ENCODE measurements around the gene SHROOM2. TPM values are rescaled to one million over a fixed set of nuclear protein-coding genes. Genes with fewer than 3 reads are reported as not detected.

The SHROOM2 gene
- polyA plus RNA-seq, 1 donor (not counting 4 experiments of a cell fraction or from before 2014, with no cell fraction given) = 3.3 TPM

DNA sequence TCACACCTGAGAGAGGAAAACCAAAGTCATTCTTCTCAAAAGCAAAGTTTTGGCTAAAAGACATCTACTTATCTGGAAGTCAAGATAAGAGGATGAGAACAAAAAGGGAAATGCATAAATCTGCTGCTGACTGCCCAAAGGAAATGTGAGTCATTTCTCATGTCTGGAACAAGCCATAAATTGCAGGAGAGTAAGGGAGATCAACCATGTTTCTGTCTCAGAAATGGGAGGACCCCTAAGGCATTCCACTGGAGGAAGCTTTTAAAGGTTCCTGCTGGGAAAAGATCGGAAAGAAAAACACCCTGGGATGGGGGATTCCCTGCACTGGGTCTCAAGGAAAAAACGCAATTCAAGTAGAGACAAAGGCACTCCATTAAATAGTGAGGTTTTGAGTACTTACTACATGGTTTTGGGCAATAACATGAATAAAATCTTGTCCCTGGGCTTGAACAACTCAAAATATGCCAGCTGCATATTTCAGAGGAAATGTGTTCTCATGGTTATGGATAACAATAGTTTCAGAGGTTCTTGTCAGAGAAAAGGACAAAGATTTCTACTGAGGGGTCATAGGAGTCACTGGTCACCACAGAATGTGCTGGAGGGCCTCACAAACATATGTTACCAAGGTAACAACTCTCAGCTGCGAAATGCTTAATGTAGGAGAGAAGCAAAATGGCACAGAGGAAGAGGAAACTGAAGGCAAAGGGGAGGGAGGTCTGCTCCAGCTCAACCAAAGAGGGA is 39.9 kb upstream of the SHROOM2 start:
- no peak for FAIRE-seq
- Histone ChIP-seq H3K27ac (ENCODE audit: control insufficient read depth, insufficient read depth, low read length) (peak overlapping the region; percentile 49), H3K4me3 (ENCODE audit: control insufficient read depth in 2 of 3, extremely low read depth in 1 of 3, insufficient read depth in 2 of 3, low read depth in 1 of 3, low read length in 3 of 3) (no peak overlapping the region), H2AFZ (ENCODE audit: control insufficient read depth, low read length) (peak overlapping the region; percentile 41), H4K20me1 (ENCODE audit: control insufficient read depth, extremely low read depth, insufficient read depth, low read length) (no peaks in the 10 kb centered on the region), H3K9me3 (ENCODE audit: control insufficient read depth, low read depth, low read length) (no peaks in the 10 kb centered on the region), H3K79me2 (ENCODE audit: control insufficient read depth, insufficient read depth, low read length) (no peaks in the 10 kb centered on the region), H3K9ac (ENCODE audit: control insufficient read depth, extremely low read depth, insufficient read depth, low read length) (no peak overlapping the region), H3K27me3 (ENCODE audit: control insufficient read depth, extremely low read depth, insufficient read depth, low read length) (no peaks in the 10 kb centered on the region), H3K36me3 (ENCODE audit: control insufficient read depth in 2 of 2, extremely low read depth in 1 of 2, insufficient read depth in 2 of 2, low read length in 2 of 2) (no peaks in the 10 kb centered on the region), H3K4me2 (ENCODE audit: control insufficient read depth, extremely low read depth, insufficient read depth, low read depth, low read length) (peak overlapping the region; percentile 44), H3K9me1 (ENCODE audit: control insufficient read depth, extremely low read depth, insufficient read depth, low read length) (no peaks in the 10 kb centered on the region), H3K4me1 (ENCODE audit: control insufficient read depth, extremely low read depth, insufficient read depth, low read length) (peaks cover 13% of the 10 kb centered on the region)
- DNase-seq (ENCODE audit: low read depth, low spot score) = no peak
- TF ChIP-seq, protein P1, sequence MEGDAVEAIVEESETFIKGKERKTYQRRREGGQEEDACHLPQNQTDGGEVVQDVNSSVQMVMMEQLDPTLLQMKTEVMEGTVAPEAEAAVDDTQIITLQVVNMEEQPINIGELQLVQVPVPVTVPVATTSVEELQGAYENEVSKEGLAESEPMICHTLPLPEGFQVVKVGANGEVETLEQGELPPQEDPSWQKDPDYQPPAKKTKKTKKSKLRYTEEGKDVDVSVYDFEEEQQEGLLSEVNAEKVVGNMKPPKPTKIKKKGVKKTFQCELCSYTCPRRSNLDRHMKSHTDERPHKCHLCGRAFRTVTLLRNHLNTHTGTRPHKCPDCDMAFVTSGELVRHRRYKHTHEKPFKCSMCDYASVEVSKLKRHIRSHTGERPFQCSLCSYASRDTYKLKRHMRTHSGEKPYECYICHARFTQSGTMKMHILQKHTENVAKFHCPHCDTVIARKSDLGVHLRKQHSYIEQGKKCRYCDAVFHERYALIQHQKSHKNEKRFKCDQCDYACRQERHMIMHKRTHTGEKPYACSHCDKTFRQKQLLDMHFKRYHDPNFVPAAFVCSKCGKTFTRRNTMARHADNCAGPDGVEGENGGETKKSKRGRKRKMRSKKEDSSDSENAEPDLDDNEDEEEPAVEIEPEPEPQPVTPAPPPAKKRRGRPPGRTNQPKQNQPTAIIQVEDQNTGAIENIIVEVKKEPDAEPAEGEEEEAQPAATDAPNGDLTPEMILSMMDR (optimal IDR thresholded peaks at IDR 0.05 in 1 of 3, IDR thresholded peaks at IDR 0.05 in 1 of 3, conservative IDR thresholded peaks at IDR 0.05 in 1 of 3; ENCODE audit: extremely low read depth in 1 of 3, insufficient read depth in 2 of 3, low read length in 3 of 3) = no peak
- no peak for TF ChIP-seq EZH2 (IDR thresholded peaks at IDR 0.05; ENCODE audit: low read length)
- dilution Hi-C loops (cut with MboI; ENCODE audit: extremely low pct_ligation_motif_present, low sequenced_read_pairs) = no loop called here

DNA sequence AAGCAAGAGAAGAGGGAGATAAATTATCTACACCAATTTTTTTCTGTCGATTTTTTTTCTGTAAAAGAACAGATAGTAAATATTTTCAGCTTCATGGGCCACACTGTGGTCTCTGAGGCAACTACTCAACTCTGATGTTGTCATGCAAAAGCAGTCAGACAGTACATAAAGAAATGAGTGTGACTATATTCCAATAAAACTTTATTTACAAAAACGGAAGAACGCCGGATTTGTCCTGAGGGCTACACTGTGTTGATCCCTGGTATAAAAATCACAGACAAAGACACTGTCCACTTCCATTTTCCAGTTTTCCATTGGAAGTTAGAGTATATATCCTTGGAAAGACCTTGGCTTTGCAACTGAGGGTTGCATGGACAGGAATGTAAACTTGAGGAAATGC is 38.6 kb upstream of the SHROOM2 start:
- DNase-seq (ENCODE audit: low read depth, low spot score) (no peak), FAIRE-seq (no peak)
- H3K4me2 ChIP-seq (ENCODE audit: control insufficient read depth, extremely low read depth, insufficient read depth, low read depth, low read length) = no peak overlapping the region
- H3K27me3 ChIP-seq (ENCODE audit: control insufficient read depth, extremely low read depth, insufficient read depth, low read length) = no peaks in the 10 kb centered on the region
- H3K79me2 ChIP-seq (ENCODE audit: control insufficient read depth, insufficient read depth, low read length) = no peaks in the 10 kb centered on the region
- no peak overlapping the region for H2AFZ ChIP-seq (ENCODE audit: control insufficient read depth, low read length)
- H3K4me1 ChIP-seq (ENCODE audit: control insufficient read depth, extremely low read depth, insufficient read depth, low read length) = peaks cover 13% of the 10 kb centered on the region
- H3K36me3 ChIP-seq (ENCODE audit: control insufficient read depth in 2 of 2, extremely low read depth in 1 of 2, insufficient read depth in 2 of 2, low read length in 2 of 2) = no peaks in the 10 kb centered on the region
- dilution Hi-C loops (cut with MboI; ENCODE audit: extremely low pct_ligation_motif_present, low sequenced_read_pairs) = no loop called here
- no peak overlapping the region for H3K9ac ChIP-seq (ENCODE audit: control insufficient read depth, extremely low read depth, insufficient read depth, low read length)
- TF ChIP-seq, protein P1 (optimal IDR thresholded peaks at IDR 0.05 in 1 of 3, IDR thresholded peaks at IDR 0.05 in 1 of 3, conservative IDR thresholded peaks at IDR 0.05 in 1 of 3; ENCODE audit: extremely low read depth in 1 of 3, insufficient read depth in 2 of 3, low read length in 3 of 3) = no peak
- TF ChIP-seq EZH2 (IDR thresholded peaks at IDR 0.05; ENCODE audit: low read length) = no peak
- H3K9me3 ChIP-seq (ENCODE audit: control insufficient read depth, low read depth, low read length) = no peaks in the 10 kb centered on the region
- no peaks in the 10 kb centered on the region for H4K20me1 ChIP-seq (ENCODE audit: control insufficient read depth, extremely low read depth, insufficient read depth, low read length)
- H3K4me3 ChIP-seq (ENCODE audit: control insufficient read depth in 2 of 3, extremely low read depth in 1 of 3, insufficient read depth in 2 of 3, low read depth in 1 of 3, low read length in 3 of 3) = no peak overlapping the region
- no peaks in the 10 kb centered on the region for H3K9me1 ChIP-seq (ENCODE audit: control insufficient read depth, extremely low read depth, insufficient read depth, low read length)
- H3K27ac ChIP-seq (ENCODE audit: control insufficient read depth, insufficient read depth, low read length) = no peak overlapping the region

Data from keratinocyte (primary cell).